Right lobe of liver (tissue), 6 donors: Measurements from ENCODE around the gene NT5DC3. TPM values are rescaled to one million over a fixed set of nuclear protein-coding genes. Genes with fewer than 3 reads are reported as not detected.
A peak's percentile ranks its signal among the peaks of the same experiment; 100 is the strongest.

Experiments
- ATAC-seq, 4 donors: fragments of 200-7000 bp; cut with Tn5 transposase; one replicate each; pipeline ENCODE4 v1.9.1; 2020; ENCODE audit warnings: mild to moderate bottlenecking in 4 of 4, moderate library complexity in 4 of 4
- DNase-seq, 3 donors: peaks; one replicate each; pipeline ENCODE4 v3.0.0-alpha.2; 2020
- H3K27ac ChIP-seq, 3 donors: fragments of 200-600 bp; one replicate each; pipeline ENCODE4 v1.8.0; 2022
- H3K27me3 ChIP-seq, 2 donors: fragments of 200-600 bp; one replicate each; pipeline ENCODE4 v1.8.0; 2022
- H3K36me3 ChIP-seq, 4 donors: fragments of 200-600 bp; sonication (generic) in 1 of 4; one replicate each; pipeline versions ENCODE4 v1.5.1 to v1.8.0; 2017 to 2022; ENCODE audit warnings: control low read depth in 1 of 4
- H3K4me1 ChIP-seq, 4 donors: fragments of 200-600 bp; sonication (generic) in 1 of 4; one replicate each; pipeline versions ENCODE4 v1.5.1 to v1.8.0; 2017 to 2022; ENCODE audit warnings: control low read depth in 1 of 4
- H3K4me3 ChIP-seq, 3 donors: fragments of 200-600 bp; one replicate each; pipeline ENCODE4 v1.8.0; 2022
- H3K9me3 ChIP-seq, 4 donors: fragments of 200-600 bp; sonication (generic) in 1 of 4; one replicate each; pipeline versions ENCODE4 v1.5.1 to v1.8.0; 2017 to 2022; ENCODE audit warnings: control low read depth in 1 of 4
- POLR2A ChIP-seq: fragments of 450-650 bp; IDR thresholded peaks from one replicate; pipeline ENCODE4 v1.6.1; 2017; ENCODE audit warnings: antibody characterized with exemption, mild to moderate bottlenecking
- WGBS: methylation state at CpG from one replicate; pipeline ENCODE4 v1.1.6; 2018; ENCODE audit warnings: low coverage, low lambda C conversion rate; ENCODE audit not compliant: insufficient coverage; ENCODE audit errors: missing lambda C conversion rate; 5-methylcytosine and 5-hydroxymethylcytosine counted together
- intact Hi-C, 2 donors: fragments of 100-400 bp; cut with DNase I; formaldehyde crosslinking; loops; one replicate each; pipeline versions ENCODE4 v1.11.2 to v1.14.1; 2022
- total RNA-seq, 6 experiments: library from RNA; depleted of rRNA in 2 of 6; stranded (reverse); fragments of >200 nt in 2 of 6; fragmentation: NEBNext Ultra II Directional in 3 of 6; extraction: Animal tissue kit (Norgen Biotek cat#: 25700) in 3 of 6; gene quantifications; one replicate each; pipeline versions ENCODE4 v1.1.0 to v1.2.4, GENCODE V29; 2016 to 2023
- TF ChIP-seq, protein P1 (sequence below), 4 donors: fragments of 200-600 bp in 3 of 4; fragments of 450-650 bp in 1 of 4; IDR thresholded peaks; one replicate each; pipeline versions ENCODE4 v1.5.1 to v1.8.0; 2016 to 2022; ENCODE audit warnings: antibody characterized with exemption in 4 of 4, mild to moderate bottlenecking in 2 of 4
- donor health status: DM: no; HTN: yes; CAD: no.
- donor health status: DM: no; HTN: no; CAD: no.
- donor health status: DM: no; HTN: no; CAD: no.
- donor health status: DM: no; HTN: yes; CAD: no.
- donor health status: DM: no; HTN: yes; CAD: no.

Gene NT5DC3
- total RNA-seq, 6 experiments from 2014 or later = 3.3 to 10.2 (median 6.6) TPM

DNA sequence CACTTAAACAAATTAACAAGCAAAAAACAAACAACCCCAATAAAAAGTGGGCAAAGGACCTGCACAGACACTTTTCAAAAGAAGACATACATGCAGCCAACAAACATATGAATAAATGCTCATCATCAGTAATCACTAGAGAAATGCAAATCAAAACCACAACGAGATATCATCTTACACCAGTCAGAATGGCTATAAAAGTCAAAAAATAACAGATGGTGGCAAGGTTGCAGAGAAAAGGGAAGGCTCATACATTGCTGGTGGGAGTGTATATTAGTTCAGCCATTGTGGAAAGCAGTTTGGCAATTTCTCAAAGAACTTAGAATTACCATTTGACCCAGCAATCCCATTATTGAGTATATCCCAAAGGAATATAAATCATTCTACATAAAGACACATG, 34.6 kb upstream of the NT5DC3 start:
- Histone ChIP-seq H3K9me3 (no peaks in the 10 kb centered on the region), H3K4me1 (peaks cover 0 to 4% (median 0%) of the 10 kb centered on the region in 4 donors), H3K27ac (no peak overlapping the region), H3K4me3 (no peak overlapping the region), H3K36me3 (no peaks in the 10 kb centered on the region), H3K27me3 (no peaks in the 10 kb centered on the region)
- DNase-seq (no peak), ATAC-seq (no peak)
- intact Hi-C loops = no loop called here
- TF ChIP-seq, protein P1, sequence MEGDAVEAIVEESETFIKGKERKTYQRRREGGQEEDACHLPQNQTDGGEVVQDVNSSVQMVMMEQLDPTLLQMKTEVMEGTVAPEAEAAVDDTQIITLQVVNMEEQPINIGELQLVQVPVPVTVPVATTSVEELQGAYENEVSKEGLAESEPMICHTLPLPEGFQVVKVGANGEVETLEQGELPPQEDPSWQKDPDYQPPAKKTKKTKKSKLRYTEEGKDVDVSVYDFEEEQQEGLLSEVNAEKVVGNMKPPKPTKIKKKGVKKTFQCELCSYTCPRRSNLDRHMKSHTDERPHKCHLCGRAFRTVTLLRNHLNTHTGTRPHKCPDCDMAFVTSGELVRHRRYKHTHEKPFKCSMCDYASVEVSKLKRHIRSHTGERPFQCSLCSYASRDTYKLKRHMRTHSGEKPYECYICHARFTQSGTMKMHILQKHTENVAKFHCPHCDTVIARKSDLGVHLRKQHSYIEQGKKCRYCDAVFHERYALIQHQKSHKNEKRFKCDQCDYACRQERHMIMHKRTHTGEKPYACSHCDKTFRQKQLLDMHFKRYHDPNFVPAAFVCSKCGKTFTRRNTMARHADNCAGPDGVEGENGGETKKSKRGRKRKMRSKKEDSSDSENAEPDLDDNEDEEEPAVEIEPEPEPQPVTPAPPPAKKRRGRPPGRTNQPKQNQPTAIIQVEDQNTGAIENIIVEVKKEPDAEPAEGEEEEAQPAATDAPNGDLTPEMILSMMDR (IDR thresholded peaks at IDR 0.05) = no peak
- no peak for TF ChIP-seq POLR2A
- WGBS = 0% methylated on average over 1 of the region's 1 CpG

DNA sequence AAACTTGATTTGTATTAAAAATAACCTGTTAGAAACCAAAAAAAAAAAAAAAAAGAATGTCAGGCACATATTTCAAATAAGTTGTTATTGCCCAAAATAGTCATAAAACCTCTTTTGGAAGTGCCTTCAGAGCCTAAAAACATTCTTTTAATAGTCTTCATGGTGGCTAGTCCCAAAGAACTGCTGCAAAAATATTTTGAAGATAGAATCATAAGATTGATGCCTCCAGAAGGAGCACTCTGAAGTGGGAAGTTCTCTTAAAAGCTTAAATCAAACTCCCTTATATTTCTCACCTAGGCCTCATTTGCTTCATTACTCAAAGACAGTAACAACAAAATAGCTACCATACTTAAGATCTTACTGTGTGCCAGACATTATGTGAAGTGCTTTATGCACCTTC, 27.2 kb upstream of the NT5DC3 start:
- no peak for DNase-seq
- no peak overlapping the region for H3K4me3 ChIP-seq
- no peak overlapping the region for H3K27ac ChIP-seq
- peaks cover 0 to 8% (median 0%) of the 10 kb centered on the region in 4 donors for H3K4me1 ChIP-seq
- intact Hi-C loops = no loop called here
- no peaks in the 10 kb centered on the region for H3K36me3 ChIP-seq
- H3K9me3 ChIP-seq = no peaks in the 10 kb centered on the region
- no peaks in the 10 kb centered on the region for H3K27me3 ChIP-seq
- no peak for TF ChIP-seq POLR2A
- TF ChIP-seq, protein P1 (IDR thresholded peaks at IDR 0.05) = no peak
- no peak for ATAC-seq

DNA sequence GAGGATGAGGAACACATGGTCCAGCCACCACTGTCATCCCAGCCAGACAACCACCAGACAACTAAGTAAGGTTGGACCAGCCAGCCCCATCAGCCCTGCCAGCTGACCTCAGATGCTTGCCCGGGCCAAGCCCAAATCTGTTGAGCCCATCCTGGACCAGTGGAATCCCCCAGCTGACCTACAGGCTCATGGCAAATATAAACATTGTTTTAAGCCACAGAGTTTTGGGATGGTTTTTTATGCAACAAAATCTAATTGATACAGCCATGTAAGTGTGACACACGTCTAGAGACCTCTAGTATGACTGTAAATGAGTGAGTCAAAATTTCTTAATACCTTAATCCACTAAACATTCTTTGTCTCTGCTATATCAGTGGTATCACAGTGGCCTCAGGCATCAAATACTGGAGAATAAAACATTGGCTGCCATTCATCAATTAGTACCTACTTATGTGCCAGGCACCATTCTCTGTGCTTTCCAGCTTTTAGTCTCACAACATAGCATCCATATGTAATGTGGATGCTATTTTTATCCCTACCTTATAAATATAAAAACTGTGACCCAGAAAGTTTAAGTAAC, 24.2 kb upstream of the NT5DC3 start:
- DNase-seq = no peak
- peak in 1 of 4 donors; percentile 24 for ATAC-seq
- peaks cover 0 to 3% (median 0%) of the 10 kb centered on the region in 4 donors for H3K4me1 ChIP-seq
- 83% methylated on average over 1 of the region's 2 CpGs for WGBS
- no peak overlapping the region for H3K27ac ChIP-seq
- intact Hi-C loops = no loop called here
- TF ChIP-seq POLR2A = no peak
- TF ChIP-seq, protein P1 (IDR thresholded peaks at IDR 0.05) = no peak
- H3K36me3 ChIP-seq = no peaks in the 10 kb centered on the region
- no peaks in the 10 kb centered on the region for H3K9me3 ChIP-seq
- no peaks in the 10 kb centered on the region for H3K27me3 ChIP-seq
- no peak overlapping the region for H3K4me3 ChIP-seq

DNA sequence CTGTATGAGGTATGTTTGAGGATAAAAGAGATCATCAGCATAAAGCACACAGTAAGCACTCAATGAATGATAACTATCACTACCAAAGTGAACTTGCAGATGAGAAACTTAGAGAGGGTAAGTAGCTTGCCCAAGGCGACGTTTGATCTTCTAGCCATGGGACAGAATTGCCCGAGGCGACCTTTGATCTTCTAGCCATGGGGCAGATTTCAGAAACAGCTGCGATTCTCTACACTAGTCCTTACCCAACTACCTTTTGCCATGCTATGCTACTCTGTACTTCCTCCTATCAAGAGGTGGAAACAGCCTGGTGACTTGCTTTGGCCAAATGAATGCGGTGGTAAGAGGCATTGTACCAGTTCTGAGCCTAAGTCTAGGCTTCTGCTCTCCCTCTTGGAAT, 23.7 kb upstream of the NT5DC3 start:
- intact Hi-C loops = no loop called here
- ATAC-seq (peak; percentile 52 to 80 (median 69)), DNase-seq (no peak)
- H3K36me3 ChIP-seq = no peaks in the 10 kb centered on the region
- no peaks in the 10 kb centered on the region for H3K9me3 ChIP-seq
- no peaks in the 10 kb centered on the region for H3K4me1 ChIP-seq
- no peak overlapping the region for H3K4me3 ChIP-seq
- no peaks in the 10 kb centered on the region for H3K27me3 ChIP-seq
- WGBS = 58% methylated on average over 6 of the region's 6 CpGs
- TF ChIP-seq, protein P1 (IDR thresholded peaks at IDR 0.05) = no peak
- TF ChIP-seq POLR2A = no peak
- H3K27ac ChIP-seq = no peak overlapping the region
